ENCODE data around the gene LRP1B.

DNA sequence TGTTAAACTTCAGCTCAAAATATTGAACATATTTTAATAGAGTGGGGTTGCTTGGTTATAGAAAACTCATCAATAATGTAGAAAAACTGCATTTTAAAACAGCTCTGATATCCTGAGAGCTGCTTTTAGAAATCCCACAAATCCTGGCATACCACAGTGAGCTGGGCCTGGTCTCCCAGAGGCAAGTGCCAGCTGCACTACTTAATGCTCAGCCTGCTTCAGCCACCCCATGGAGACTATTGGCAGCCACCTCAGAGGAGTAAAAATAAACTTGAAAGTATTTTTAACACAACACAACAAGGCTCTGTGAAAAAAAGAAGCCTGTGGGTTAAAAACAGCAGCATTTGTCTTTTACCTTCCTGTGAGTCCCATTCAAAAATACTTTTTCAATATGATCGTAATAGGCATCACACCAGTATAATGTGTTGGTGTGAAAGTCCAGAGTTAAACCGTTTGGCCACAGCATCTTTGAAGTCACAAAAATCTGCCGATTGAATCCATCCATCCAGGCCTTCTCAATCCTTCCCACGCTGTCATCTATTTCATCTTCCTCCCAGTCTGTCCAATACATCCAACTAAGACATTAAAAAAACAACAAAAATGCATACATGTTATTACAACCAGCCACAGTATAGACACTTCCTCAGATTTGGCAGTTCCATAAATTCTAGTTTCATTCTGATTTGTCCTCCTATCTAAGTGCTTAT lies 1115.3 kb downstream of the LRP1B start:
- TF ChIP-seq, protein P1, sequence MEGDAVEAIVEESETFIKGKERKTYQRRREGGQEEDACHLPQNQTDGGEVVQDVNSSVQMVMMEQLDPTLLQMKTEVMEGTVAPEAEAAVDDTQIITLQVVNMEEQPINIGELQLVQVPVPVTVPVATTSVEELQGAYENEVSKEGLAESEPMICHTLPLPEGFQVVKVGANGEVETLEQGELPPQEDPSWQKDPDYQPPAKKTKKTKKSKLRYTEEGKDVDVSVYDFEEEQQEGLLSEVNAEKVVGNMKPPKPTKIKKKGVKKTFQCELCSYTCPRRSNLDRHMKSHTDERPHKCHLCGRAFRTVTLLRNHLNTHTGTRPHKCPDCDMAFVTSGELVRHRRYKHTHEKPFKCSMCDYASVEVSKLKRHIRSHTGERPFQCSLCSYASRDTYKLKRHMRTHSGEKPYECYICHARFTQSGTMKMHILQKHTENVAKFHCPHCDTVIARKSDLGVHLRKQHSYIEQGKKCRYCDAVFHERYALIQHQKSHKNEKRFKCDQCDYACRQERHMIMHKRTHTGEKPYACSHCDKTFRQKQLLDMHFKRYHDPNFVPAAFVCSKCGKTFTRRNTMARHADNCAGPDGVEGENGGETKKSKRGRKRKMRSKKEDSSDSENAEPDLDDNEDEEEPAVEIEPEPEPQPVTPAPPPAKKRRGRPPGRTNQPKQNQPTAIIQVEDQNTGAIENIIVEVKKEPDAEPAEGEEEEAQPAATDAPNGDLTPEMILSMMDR (IDR thresholded peaks at IDR 0.05; ENCODE audit: low read depth, low read length, poor library complexity, severe bottlenecking), result no peak
- TF ChIP-seq EZH2phosphoT487 (IDR thresholded peaks at IDR 0.05; ENCODE audit: borderline replicate concordance, low read length), result no peak
